ENCODE data around the gene ZNF880. TPM values are rescaled to one million over a fixed set of nuclear protein-coding genes. Genes with fewer than 3 reads are reported as not detected.

Gene ZNF880
- polyA plus RNA-seq, 2 of the 4 experiments (the other 2 are of a cell fraction), result 0.90 to 1.7 TPM

DNA sequence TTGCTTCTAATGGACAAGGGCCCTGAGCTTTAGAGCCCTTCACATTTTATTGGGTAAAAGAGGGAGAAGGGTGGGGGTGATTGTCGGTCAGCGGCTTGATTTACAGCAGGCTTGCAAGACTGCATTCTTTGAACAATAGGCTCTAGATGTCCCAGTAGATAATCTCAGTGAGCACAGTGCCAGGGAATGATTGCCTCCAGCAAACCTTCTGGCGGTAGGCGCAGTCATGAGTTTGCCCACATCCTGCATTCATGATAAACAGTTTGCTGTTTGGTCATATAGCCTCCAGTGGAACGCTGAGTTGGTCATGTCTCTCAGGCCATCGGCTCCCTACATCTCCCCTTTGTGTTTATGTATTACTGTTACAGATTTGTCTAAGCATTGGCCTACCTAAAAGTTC, 40.6 kb downstream of the ZNF880 start:
- FAIRE-seq (no peak), DNase-seq (ENCODE audit: low read depth in 1 of 2, low spot score in 1 of 2) (no peak), ATAC-seq (no peak)
- Histone ChIP-seq H3K4me1 (no peaks in the 10 kb centered on the region), H3K4me3 (no peak overlapping the region), H3K27ac (no peak overlapping the region), H3K4me2 (no peak overlapping the region), H3K9me3 (peaks cover 69% of the 10 kb centered on the region)
- 50% methylated on average over 6 of the region's 6 CpGs for WGBS (ENCODE audit: missing lambda C conversion rate)
- TF ChIP-seq, protein P1, sequence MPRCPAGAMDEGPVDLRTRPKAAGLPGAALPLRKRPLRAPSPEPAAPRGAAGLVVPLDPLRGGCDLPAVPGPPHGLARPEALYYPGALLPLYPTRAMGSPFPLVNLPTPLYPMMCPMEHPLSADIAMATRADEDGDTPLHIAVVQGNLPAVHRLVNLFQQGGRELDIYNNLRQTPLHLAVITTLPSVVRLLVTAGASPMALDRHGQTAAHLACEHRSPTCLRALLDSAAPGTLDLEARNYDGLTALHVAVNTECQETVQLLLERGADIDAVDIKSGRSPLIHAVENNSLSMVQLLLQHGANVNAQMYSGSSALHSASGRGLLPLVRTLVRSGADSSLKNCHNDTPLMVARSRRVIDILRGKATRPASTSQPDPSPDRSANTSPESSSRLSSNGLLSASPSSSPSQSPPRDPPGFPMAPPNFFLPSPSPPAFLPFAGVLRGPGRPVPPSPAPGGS (IDR thresholded peaks at IDR 0.05), result no peak
- TF ChIP-seq, protein P2, sequence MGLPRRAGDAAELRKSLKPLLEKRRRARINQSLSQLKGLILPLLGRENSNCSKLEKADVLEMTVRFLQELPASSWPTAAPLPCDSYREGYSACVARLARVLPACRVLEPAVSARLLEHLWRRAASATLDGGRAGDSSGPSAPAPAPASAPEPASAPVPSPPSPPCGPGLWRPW (IDR thresholded peaks at IDR 0.05), result no peak
- no peak for TF ChIP-seq KDM1A (IDR thresholded peaks at IDR 0.05; ENCODE audit: low read depth)
- TF ChIP-seq RCOR1 (IDR thresholded peaks at IDR 0.05; ENCODE audit: low read depth, low read length), result no peak
- TF ChIP-seq ZC3H11A (IDR thresholded peaks at IDR 0.05), result no peak
- no peak for TF ChIP-seq CEBPB (IDR thresholded peaks at IDR 0.05)
- no peak for TF ChIP-seq KDM5A (IDR thresholded peaks at IDR 0.05)
- TF ChIP-seq EP300 (IDR thresholded peaks at IDR 0.05), result no peak
- TF ChIP-seq RAD21 (conservative IDR thresholded peaks at IDR 0.05 in 1 of 2, IDR thresholded peaks at IDR 0.05 in 1 of 2), result no peak
- TF ChIP-seq SMC3 (IDR thresholded peaks at IDR 0.05), result no peak
- no peak for TF ChIP-seq CHD4 (IDR thresholded peaks at IDR 0.05; ENCODE audit: borderline replicate concordance)
- TF ChIP-seq, protein P3, sequence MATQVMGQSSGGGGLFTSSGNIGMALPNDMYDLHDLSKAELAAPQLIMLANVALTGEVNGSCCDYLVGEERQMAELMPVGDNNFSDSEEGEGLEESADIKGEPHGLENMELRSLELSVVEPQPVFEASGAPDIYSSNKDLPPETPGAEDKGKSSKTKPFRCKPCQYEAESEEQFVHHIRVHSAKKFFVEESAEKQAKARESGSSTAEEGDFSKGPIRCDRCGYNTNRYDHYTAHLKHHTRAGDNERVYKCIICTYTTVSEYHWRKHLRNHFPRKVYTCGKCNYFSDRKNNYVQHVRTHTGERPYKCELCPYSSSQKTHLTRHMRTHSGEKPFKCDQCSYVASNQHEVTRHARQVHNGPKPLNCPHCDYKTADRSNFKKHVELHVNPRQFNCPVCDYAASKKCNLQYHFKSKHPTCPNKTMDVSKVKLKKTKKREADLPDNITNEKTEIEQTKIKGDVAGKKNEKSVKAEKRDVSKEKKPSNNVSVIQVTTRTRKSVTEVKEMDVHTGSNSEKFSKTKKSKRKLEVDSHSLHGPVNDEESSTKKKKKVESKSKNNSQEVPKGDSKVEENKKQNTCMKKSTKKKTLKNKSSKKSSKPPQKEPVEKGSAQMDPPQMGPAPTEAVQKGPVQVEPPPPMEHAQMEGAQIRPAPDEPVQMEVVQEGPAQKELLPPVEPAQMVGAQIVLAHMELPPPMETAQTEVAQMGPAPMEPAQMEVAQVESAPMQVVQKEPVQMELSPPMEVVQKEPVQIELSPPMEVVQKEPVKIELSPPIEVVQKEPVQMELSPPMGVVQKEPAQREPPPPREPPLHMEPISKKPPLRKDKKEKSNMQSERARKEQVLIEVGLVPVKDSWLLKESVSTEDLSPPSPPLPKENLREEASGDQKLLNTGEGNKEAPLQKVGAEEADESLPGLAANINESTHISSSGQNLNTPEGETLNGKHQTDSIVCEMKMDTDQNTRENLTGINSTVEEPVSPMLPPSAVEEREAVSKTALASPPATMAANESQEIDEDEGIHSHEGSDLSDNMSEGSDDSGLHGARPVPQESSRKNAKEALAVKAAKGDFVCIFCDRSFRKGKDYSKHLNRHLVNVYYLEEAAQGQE (IDR thresholded peaks at IDR 0.05), result no peak
- TF ChIP-seq, protein P4, sequence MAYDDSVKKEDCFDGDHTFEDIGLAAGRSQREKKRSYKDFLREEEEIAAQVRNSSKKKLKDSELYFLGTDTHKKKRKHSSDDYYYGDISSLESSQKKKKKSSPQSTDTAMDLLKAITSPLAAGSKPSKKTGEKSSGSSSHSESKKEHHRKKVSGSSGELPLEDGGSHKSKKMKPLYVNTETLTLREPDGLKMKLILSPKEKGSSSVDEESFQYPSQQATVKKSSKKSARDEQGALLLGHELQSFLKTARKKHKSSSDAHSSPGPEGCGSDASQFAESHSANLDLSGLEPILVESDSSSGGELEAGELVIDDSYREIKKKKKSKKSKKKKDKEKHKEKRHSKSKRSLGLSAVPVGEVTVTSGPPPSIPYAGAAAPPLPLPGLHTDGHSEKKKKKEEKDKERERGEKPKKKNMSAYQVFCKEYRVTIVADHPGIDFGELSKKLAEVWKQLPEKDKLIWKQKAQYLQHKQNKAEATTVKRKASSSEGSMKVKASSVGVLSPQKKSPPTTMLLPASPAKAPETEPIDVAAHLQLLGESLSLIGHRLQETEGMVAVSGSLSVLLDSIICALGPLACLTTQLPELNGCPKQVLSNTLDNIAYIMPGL (CRISPR knock-in tag; IDR thresholded peaks at IDR 0.05; ENCODE audit: borderline replicate concordance), result no peak
- ChIA-PET CTCF (no interaction called here), POLR2A (no interaction called here)

DNA sequence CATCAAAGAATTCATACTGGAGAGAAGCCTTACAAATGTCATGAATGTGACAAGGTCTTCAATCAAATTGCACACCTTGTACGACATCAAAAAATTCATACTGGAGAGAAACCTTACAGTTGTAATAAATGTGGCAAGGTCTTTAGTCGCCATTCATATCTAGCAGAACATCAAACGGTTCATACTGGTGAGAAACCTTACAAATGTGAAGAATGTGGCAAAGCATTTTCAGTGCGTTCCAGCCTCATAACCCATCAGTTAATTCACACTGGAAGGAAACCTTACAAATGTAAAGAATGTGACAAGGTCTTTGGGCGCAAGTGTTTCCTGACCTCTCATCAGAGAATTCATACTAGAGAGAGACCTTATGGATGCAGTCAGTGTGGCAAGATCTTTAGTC, 46.0 kb downstream of the ZNF880 start:
- no peak overlapping the region for H3K4me2 ChIP-seq
- ChIA-PET POLR2A (no interaction called here), CTCF (no interaction called here)
- H3K9me3 ChIP-seq, result peaks cover 78% of the 10 kb centered on the region
- no peak overlapping the region for H3K4me3 ChIP-seq
- WGBS (ENCODE audit: missing lambda C conversion rate), result 25% methylated on average over 5 of the region's 5 CpGs
- H3K27ac ChIP-seq, result no peak overlapping the region
- ATAC-seq (no peak), DNase-seq (ENCODE audit: low read depth in 1 of 2, low spot score in 1 of 2) (no peak), FAIRE-seq (no peak)
- no peaks in the 10 kb centered on the region for H3K4me1 ChIP-seq
- TF ChIP-seq, protein P3 (IDR thresholded peaks at IDR 0.05), result no peak
- TF ChIP-seq HOXB5 (CRISPR knock-in tag; IDR thresholded peaks at IDR 0.05) (no peak), TP53 (CRISPR knock-in tag; IDR thresholded peaks at IDR 0.05) (no peak), KDM5A (IDR thresholded peaks at IDR 0.05) (no peak), CHD4 (IDR thresholded peaks at IDR 0.05; ENCODE audit: borderline replicate concordance) (no peak), HOXB13 (CRISPR knock-in tag; IDR thresholded peaks at IDR 0.05; ENCODE audit: low read depth) (no peak), GATA3 (IDR thresholded peaks at IDR 0.05; ENCODE audit: borderline replicate concordance) (no peak), CBX2 (IDR thresholded peaks at IDR 0.05; ENCODE audit: borderline replicate concordance, low read depth) (no peak), CHD2 (IDR thresholded peaks at IDR 0.05; ENCODE audit: low read length, partially characterized antibody) (no peak), NFE2L2 (conservative IDR thresholded peaks at IDR 0.05; ENCODE audit: low read length) (no peak), POLR2AphosphoS2 (conservative IDR thresholded peaks at IDR 0.05; ENCODE audit: low read length) (no peak), EHF (CRISPR knock-in tag; IDR thresholded peaks at IDR 0.05) (no peak), RCOR1 (IDR thresholded peaks at IDR 0.05; ENCODE audit: low read depth, low read length) (no peak), MYC (IDR thresholded peaks at IDR 0.05; ENCODE audit: borderline replicate concordance, low read length) (no peak)
- TF ChIP-seq, protein P5, sequence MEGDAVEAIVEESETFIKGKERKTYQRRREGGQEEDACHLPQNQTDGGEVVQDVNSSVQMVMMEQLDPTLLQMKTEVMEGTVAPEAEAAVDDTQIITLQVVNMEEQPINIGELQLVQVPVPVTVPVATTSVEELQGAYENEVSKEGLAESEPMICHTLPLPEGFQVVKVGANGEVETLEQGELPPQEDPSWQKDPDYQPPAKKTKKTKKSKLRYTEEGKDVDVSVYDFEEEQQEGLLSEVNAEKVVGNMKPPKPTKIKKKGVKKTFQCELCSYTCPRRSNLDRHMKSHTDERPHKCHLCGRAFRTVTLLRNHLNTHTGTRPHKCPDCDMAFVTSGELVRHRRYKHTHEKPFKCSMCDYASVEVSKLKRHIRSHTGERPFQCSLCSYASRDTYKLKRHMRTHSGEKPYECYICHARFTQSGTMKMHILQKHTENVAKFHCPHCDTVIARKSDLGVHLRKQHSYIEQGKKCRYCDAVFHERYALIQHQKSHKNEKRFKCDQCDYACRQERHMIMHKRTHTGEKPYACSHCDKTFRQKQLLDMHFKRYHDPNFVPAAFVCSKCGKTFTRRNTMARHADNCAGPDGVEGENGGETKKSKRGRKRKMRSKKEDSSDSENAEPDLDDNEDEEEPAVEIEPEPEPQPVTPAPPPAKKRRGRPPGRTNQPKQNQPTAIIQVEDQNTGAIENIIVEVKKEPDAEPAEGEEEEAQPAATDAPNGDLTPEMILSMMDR (IDR thresholded peaks at IDR 0.05), result no peak
- TF ChIP-seq, protein P2 (IDR thresholded peaks at IDR 0.05), result no peak

All from A549 (cell line).